GM12891 (cell line): Measurements from ENCODE around the gene ANXA3.

ENCODE experiments used
- PAX5 ChIP-seq: IDR thresholded peaks from 2 replicates; pipeline ENCODE4 v1.6.1; 2011; ENCODE audit warnings: low read length, moderate library complexity, mild to moderate bottlenecking; ENCODE audit not compliant: insufficient read depth, severe bottlenecking
- POLR2A ChIP-seq: IDR thresholded peaks from 2 replicates; pipeline ENCODE4 v1.6.1; 2011; ENCODE audit warnings: low read depth, low read length, control low read depth
- POLR2AphosphoS5 ChIP-seq: IDR thresholded peaks from 2 replicates; pipeline ENCODE4 v1.6.1; 2011; ENCODE audit warnings: low read depth, low read length, control low read depth
- SPI1 ChIP-seq: IDR thresholded peaks from 2 replicates; pipeline ENCODE4 v1.6.1; 2011; ENCODE audit warnings: low read depth, low read length, control low read depth
- TAF1 ChIP-seq: IDR thresholded peaks from 2 replicates; pipeline ENCODE4 v1.6.1; 2011; ENCODE audit warnings: low read depth, low read length, control low read depth

DNA sequence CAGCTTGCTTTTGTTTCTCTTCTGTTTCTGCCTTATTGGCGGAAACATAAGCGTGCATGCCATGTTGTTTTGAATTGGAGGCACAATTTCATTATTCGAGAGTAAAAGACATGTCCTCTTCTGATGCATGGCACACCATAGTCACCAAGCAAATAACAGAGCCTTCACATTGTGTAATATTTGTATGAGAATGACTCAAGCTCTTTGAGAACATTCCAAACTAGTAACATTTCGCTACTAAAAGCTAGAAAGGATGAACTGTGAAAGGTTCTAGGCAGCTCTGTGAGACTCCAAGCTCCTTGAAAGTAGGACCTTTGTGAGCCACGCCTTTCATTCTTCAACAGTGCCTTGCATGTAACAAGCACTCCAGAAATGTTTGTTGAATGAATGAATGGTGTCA is 9.2 kb upstream of the ANXA3 start:
- no peak for TF ChIP-seq PAX5
- TF ChIP-seq POLR2A = no peak
- no peak for TF ChIP-seq POLR2AphosphoS5
- no peak for TF ChIP-seq SPI1
- TF ChIP-seq TAF1 = no peak
